Measurements from ENCODE around the gene SKA2.

The SKA2 gene

GRCh38 chr17:59193336-59193862 lies 38.4 kb upstream of the SKA2 start:
- Histone ChIP-seq H3K9me3 (ENCODE audit: insufficient read depth, low read length, severe bottlenecking) (no peaks in the 10 kb centered on the region), H3K4me2 (ENCODE audit: insufficient read depth, low read length) (no peak overlapping the region), H3K27me3 (ENCODE audit: insufficient read depth, low read length, poor library complexity) (no peaks in the 10 kb centered on the region), H3K36me3 (ENCODE audit: insufficient read depth, low read length) (peaks cover 90% of the 10 kb centered on the region), H2AFZ (ENCODE audit: low read depth, low read length) (no peak overlapping the region), H3K4me1 (ENCODE audit: insufficient read depth, low read length) (no peaks in the 10 kb centered on the region), H3K9ac (ENCODE audit: low read depth, low read length) (no peak overlapping the region), H3K79me2 (ENCODE audit: insufficient read depth, low read length) (no peaks in the 10 kb centered on the region), H4K20me1 (ENCODE audit: insufficient read depth, low read length) (no peaks in the 10 kb centered on the region; the same call in 1 of the 2 replicates), H3K4me3 (ENCODE audit: low read depth in 1 of 2, low read length in 2 of 2) (no peak overlapping the region), H3K27ac (ENCODE audit: low read length) (no peak overlapping the region)
- DNase-seq (no peak), ATAC-seq (ENCODE audit: insufficient read depth, low read depth) (no peak)
- no peak for TF ChIP-seq EZH2 (IDR thresholded peaks at IDR 0.05; ENCODE audit: borderline replicate concordance, low read depth, low read length, severe bottlenecking)
- TF ChIP-seq, protein P1, sequence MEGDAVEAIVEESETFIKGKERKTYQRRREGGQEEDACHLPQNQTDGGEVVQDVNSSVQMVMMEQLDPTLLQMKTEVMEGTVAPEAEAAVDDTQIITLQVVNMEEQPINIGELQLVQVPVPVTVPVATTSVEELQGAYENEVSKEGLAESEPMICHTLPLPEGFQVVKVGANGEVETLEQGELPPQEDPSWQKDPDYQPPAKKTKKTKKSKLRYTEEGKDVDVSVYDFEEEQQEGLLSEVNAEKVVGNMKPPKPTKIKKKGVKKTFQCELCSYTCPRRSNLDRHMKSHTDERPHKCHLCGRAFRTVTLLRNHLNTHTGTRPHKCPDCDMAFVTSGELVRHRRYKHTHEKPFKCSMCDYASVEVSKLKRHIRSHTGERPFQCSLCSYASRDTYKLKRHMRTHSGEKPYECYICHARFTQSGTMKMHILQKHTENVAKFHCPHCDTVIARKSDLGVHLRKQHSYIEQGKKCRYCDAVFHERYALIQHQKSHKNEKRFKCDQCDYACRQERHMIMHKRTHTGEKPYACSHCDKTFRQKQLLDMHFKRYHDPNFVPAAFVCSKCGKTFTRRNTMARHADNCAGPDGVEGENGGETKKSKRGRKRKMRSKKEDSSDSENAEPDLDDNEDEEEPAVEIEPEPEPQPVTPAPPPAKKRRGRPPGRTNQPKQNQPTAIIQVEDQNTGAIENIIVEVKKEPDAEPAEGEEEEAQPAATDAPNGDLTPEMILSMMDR (IDR thresholded peaks at IDR 0.05; ENCODE audit: borderline replicate concordance, extremely low read depth, low read length, poor library complexity, severe bottlenecking), result no peak

- H3K4me2 ChIP-seq (ENCODE audit: insufficient read depth, low read length), result no peak overlapping the region
- H2AFZ ChIP-seq (ENCODE audit: low read depth, low read length), result no peak overlapping the region
- H3K27me3 ChIP-seq (ENCODE audit: insufficient read depth, low read length, poor library complexity), result no peaks in the 10 kb centered on the region
- H3K79me2 ChIP-seq (ENCODE audit: insufficient read depth, low read length), result no peaks in the 10 kb centered on the region
- H3K9me3 ChIP-seq (ENCODE audit: insufficient read depth, low read length, severe bottlenecking), result no peaks in the 10 kb centered on the region
- ATAC-seq (ENCODE audit: insufficient read depth, low read depth) (no peak), DNase-seq (no peak)
- no peak overlapping the region for H3K9ac ChIP-seq (ENCODE audit: low read depth, low read length)
- H3K36me3 ChIP-seq (ENCODE audit: insufficient read depth, low read length), result peaks cover 91% of the 10 kb centered on the region
- H3K4me3 ChIP-seq (ENCODE audit: low read depth in 1 of 2, low read length in 2 of 2), result no peak overlapping the region
- TF ChIP-seq, protein P1 (IDR thresholded peaks at IDR 0.05; ENCODE audit: borderline replicate concordance, extremely low read depth, low read length, poor library complexity, severe bottlenecking), result no peak
- TF ChIP-seq EZH2 (IDR thresholded peaks at IDR 0.05; ENCODE audit: borderline replicate concordance, low read depth, low read length, severe bottlenecking), result no peak
- no peaks in the 10 kb centered on the region; the same call in 1 of the 2 replicates for H4K20me1 ChIP-seq (ENCODE audit: insufficient read depth, low read length)
- no peaks in the 10 kb centered on the region for H3K4me1 ChIP-seq (ENCODE audit: insufficient read depth, low read length)
- H3K27ac ChIP-seq (ENCODE audit: low read length), result no peak overlapping the region
Measured at GRCh38 chr17:59190806-59191205, 35.8 kb upstream of the SKA2 start.

- DNase-seq, result no peak
- no peak overlapping the region for H3K9ac ChIP-seq (ENCODE audit: low read depth, low read length)
- no peak overlapping the region for H3K4me3 ChIP-seq (ENCODE audit: low read depth in 1 of 2, low read length in 2 of 2)
- H3K27ac ChIP-seq (ENCODE audit: low read length), result no peak overlapping the region
- H3K9me3 ChIP-seq (ENCODE audit: insufficient read depth, low read length, severe bottlenecking), result no peaks in the 10 kb centered on the region
- H3K36me3 ChIP-seq (ENCODE audit: insufficient read depth, low read length), result peaks cover 87% of the 10 kb centered on the region
- H3K4me2 ChIP-seq (ENCODE audit: insufficient read depth, low read length), result no peak overlapping the region
- no peaks in the 10 kb centered on the region for H4K20me1 ChIP-seq (ENCODE audit: insufficient read depth, low read length)
- TF ChIP-seq EZH2 (IDR thresholded peaks at IDR 0.05; ENCODE audit: borderline replicate concordance, low read depth, low read length, severe bottlenecking), result no peak
- TF ChIP-seq, protein P1 (IDR thresholded peaks at IDR 0.05; ENCODE audit: borderline replicate concordance, extremely low read depth, low read length, poor library complexity, severe bottlenecking), result no peak
- H2AFZ ChIP-seq (ENCODE audit: low read depth, low read length), result no peak overlapping the region
- no peak for ATAC-seq (ENCODE audit: insufficient read depth, low read depth)
- no peaks in the 10 kb centered on the region for H3K27me3 ChIP-seq (ENCODE audit: insufficient read depth, low read length, poor library complexity)
- H3K4me1 ChIP-seq (ENCODE audit: insufficient read depth, low read length), result no peaks in the 10 kb centered on the region
- H3K79me2 ChIP-seq (ENCODE audit: insufficient read depth, low read length), result peaks cover 10% of the 10 kb centered on the region; the same call in 1 of the 2 replicates
Measured at GRCh38 chr17:59186850-59187249, 31.9 kb upstream of the SKA2 start.

Measured in DND-41 (cell line).